Endometrium (tissue), 2 donors: ENCODE data around the gene LRRC4.

Experiments used
- FAIRE-seq: peaks from 2 replicates; lab custom pipeline; 2012; peaks lifted over from hg19 to GRCh38; lab: Jason Lieb, UNC
- donor health status: control.
- donor health status: control.

LRRC4 gene

DNA sequence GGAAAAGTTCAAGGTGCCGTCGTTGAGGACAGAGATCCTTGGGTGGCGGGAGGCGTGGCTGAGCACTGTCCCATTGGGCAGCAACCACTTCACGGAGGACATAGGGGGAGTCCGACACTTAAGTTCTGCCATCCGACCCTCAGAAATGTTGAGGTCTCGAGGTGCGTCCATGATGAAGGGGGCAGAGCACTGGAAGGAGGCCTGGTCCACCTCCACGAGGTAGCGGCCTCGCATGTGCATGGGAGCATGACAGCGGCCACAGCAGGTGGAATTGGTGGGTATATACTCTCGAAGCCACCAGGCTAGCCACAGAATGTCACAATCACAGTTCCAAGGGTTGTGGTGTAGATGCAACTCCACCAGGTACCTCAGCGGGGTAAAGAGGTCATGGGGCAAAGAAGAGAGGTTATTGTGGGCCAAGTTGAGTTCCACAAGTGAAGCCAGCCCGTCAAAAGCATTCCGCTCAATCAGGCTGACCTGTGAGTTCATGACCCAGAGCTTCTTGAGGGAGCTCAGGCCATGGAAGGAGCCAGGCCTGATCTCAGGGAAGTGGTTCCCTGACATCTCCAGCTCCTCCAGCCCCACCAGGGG is 1.7 kb downstream of the LRRC4 start:
- FAIRE-seq: no peak

DNA sequence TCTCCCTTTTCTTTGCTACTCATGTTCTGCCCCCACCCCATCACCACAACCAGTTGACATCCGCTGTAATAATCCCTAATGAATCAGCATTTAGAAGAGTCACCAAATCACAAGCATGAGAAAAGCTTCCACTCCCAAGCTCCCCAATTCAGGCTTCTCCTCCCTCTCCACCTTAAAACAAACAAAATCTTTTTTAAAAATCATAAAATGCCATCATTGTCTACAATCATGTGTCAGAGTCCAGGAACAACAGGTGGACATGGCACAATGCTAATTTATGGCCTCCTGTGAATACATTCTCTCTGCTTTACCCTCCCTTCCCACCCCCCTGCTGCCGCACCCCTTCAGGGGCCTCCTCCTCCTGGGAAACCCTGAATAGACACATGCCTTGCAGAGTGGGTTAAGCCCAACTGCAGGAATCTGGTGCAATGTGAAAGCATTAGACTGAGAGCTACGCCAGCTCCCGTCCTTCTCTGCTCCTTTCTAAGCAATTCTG is 3.7 kb downstream of the LRRC4 start:
- no peak for FAIRE-seq

DNA sequence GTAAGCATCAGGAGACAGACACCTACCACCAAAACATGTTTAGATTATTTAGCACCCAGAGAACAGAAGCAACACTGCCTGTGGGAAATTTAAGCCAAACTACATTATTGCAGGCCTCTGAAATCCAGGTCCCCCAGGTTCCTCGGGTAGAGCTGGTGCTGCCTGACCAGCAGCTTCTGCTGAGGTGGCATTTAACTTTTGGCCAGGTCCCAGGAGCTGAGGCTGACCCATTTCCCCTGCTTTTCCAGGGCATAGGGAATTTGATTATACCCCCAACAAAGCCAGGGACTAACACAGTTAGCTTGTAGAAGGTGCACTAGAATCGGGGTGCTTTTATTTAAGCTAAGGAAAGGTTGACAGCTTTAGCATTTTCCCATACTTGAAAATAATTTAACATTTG is 4.7 kb downstream of the LRRC4 start:
- no peak for FAIRE-seq

DNA sequence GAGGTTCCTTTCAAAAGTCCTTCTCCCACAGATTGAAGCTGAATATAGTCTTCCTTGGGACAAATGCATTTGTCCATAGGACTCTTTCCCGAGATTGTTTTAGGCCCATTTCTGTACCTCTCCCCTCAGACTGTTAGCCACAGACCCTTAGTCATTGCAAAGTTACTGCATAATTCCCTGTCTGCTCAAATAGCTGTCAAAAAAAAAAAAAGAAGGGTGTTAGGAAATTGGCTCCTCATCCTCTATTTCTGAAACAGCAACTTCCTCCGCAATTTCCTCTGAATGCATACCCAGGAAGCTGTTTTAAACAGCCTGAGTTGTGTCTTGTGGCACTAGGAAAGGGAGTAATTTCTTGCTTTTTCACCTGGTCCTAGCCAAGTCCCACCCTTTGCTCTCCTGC is 5.4 kb downstream of the LRRC4 start:
- FAIRE-seq: no peak

DNA sequence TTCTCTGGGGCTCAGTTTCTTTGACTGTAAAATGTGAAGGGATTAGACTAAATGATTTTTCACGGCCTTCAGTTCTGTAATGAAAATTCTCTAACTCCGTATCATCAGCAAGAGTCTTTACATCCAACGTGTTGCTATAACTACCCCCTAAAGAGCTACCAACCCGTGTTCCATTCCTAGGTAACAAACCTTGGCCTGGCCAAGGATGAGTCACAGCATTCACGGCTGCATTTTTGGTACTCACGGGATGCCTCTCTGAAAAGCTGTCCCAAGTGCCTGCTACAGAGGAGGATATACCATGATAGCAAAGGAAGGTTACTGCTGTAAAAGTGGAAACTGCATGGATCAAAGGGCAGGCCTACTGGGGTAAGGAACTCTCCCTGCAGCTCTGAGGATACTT is 5.9 kb downstream of the LRRC4 start:
- no peak for FAIRE-seq

DNA sequence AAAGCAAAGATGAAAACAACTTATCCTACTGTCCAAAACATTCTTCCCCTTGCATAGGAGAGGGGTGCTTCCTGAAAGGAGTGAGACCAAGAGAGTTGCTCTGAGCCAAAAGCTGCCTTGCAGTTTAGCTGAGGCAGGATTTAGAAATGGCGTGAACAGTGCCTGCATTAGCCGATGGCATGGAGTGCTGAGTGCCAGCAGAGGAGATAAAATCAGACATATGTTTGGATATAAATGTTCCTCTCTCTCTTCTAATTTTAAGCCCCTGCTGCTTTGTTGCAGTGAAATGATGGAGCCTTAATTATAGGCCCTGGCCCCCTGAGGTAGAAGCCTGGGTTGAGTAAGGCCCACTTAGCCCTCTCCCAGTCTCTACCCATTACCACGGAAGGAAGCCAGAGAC is 7.1 kb downstream of the LRRC4 start:
- no peak for FAIRE-seq

DNA sequence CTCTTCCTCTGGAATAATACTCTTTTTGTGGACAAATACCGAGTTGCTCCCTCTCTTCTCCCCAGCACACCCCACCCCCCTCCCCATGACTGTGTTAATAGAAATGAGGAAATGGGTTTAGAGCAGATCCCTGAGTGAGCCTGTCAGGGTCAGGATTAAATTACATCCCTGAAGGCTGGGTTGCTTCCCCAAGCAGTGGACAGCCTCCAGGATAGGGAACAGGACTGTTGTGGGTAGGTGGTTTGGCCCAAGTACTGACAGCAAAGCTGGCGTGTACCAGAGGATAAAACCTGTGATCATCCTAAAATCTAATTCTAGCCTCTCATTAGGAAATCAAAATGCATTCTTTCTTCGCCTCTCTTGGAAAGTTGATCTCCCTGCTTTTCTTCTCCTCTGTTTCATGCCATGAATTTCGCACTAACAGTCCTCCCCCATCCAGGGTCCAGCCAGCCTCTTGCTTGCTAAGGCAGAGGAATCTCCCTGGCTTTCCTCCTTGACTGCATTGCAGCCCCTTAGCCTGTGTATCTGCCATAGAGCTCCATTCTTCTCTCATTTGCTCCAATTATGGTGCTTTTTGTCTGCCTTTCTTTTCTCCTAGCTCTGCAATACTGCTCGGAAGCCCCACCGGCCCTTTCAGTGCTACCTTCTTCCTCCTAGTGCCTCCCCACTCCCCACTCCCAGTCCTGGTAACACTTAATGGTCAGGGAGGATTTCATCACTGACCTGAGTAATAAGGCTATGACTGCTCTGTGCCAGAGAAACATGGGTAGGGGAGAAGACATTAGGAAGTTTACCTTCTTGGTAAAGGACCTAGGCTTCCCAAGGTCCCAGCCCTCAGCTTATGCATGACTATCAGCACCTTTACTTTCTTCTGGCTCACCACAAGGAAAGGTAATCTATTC is 8.4 kb downstream of the LRRC4 start:
- FAIRE-seq: no peak

DNA sequence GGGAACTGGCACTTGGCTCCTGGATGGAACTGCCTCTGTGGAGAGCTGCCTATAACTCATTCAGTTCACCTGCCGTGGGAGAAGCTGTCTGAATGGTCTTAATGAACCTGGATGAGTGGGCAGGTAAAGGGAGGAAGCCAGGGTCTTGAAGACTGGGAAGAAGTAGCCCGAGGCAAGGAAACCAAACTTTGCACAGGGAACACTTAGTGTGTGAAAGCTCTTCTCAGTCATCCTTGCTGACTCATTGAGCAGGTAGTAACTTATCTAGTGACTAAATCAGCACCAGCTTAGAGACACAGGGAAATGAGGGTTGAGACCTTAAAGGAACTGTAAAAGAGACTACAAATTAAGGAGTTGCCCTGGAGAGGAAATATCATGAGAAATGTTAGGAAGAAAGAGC is 9.9 kb downstream of the LRRC4 start:
- no peak for FAIRE-seq

DNA sequence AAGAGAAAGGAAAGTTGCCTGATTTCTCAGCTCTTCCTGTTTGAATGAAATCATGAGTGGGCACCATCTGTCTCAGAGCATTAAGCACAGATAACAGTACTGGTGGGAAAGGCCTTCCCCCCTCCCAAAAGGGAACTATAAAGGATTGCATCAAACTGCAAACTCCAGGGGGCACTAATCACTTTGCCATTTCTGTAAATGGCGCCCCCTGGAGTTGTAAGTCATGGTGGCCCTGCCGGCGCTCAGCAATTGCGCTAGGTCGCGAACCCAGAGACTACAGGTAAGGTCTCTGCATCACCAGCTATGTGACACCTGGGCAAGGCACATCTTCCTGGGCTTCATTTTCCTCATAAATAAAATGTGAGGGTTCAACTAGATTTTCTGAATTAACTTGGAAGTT is 11.1 kb downstream of the LRRC4 start:
- FAIRE-seq: no peak

DNA sequence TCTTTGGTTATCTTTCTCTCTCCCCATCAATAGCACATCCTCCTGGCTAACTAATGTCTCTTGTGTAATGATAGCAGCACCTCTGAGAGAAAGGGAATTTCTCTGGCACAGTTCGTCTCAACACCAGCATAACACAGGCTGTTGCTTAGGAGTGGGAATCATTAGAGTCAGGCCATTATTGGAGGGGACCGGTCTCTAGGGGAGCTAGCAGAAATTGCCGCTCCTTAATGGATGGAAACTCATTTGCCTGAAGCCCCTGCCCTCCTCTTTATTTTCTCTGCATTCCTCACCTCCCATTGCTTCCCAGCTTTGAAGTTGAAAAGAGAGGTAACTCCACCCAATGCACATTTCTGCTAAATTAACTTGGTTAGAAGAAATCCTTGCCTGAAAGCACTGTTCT is 11.9 kb downstream of the LRRC4 start:
- no peak for FAIRE-seq

DNA sequence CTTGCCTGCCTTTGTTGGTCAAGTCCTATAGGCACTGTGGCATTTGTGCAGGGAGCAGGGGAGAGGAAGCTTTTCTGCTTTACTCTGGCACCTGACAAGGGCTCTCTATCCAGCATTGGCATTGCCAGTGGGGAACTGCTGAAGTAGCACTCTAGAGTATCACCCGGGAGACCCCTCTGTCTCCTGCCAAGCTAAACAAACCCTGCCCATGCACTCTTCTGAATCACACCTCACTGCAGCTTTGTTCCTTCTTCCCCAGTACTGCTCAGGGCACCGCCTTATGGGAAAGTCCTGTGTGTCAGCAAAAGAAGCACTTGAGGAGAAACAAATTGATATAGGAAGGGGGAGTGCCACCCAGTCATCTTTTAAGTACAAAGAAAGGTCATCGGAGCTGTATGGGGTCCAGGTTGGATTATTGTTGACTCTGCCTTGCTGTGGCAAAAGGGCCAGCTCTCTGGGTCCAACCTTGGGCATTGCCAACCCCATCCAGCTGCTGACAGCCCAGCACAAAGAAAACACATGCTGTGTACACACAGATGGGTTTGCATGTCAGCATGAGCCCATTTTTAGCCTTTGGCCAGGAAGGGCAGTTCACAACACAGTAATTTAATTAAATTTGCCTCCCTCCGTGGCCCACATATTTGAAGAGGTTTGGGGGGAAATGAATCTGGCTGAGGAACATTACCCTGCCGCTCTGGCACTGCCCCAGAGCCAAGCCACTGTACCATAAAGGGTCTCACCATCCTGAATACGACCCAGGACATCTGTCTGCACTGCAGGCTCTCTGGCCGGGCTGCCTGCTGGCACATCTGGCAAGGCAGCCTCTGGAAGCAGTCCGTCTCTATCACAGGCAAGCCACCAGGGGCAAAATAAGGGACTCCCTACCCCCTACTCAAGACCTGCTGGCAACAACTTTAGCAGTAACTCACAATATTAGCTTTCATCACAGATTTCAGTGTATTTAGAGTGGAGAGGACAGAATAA is 13.1 kb downstream of the LRRC4 start:
- no peak for FAIRE-seq

DNA sequence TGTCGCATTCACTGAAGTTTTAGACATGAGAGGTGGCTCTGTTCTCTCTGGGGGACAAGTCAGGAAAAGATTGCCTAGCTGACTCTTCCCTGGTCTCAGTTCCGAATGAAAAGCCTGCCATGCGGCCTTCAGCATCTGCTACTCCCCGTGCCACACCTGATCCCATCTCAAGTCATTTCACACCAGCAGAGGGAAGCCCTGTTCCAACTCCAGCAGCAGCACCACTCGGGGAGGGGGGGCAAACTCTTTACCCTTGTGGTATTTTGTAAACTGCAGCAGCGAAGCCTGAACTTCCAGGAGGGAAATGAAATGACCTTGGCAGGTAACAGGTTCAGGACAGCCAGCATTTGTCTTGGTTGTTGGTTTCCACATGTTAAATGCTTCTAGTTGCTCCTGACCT is 13.8 kb downstream of the LRRC4 start:
- FAIRE-seq: no peak

DNA sequence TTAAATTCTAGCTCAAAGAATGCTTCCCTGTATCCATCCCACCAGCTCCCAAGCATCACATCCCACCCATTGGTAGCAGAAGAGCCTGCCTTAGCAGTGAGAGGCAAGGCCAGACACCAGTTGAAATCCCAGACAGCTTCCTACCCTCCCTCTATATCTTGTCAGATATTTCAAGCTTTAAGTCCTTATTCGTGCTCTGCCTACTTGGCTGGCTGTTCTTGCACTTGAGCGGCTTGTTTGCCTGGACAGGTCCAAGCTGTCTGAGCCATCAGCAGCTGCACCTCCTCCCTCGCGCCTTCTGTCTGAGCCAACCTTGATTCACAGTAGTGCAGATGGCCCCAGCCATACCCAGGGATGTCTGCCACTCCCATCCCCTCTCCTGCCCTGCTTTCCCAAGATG is 16.4 kb downstream of the LRRC4 start:
- no peak for FAIRE-seq

DNA sequence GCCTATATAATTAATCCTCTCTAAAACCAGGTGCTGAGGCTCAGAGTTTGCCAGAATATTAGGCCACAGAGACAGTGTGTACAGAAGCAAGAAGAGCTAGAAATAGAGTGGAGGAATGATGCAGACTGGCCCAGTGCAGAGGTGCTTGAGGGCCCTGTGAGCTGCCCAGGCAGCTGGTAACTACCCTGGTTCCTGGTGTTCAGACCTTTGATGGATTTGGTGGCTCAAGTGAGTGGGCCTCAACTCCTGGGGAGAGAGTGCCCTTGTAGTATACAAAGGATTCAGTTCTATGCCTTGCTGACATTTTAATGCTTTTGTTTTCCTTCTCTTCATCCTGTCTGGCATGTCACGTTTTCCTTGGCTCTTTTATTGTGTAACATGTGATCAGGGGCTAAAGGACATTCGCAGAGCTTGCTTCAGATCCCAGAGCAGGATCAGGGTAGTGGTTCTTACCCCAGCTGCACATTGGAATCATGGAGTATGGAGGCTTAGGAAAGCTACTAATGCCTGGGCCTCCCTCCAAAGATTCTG is 20.0 kb downstream of the LRRC4 start:
- FAIRE-seq: no peak

DNA sequence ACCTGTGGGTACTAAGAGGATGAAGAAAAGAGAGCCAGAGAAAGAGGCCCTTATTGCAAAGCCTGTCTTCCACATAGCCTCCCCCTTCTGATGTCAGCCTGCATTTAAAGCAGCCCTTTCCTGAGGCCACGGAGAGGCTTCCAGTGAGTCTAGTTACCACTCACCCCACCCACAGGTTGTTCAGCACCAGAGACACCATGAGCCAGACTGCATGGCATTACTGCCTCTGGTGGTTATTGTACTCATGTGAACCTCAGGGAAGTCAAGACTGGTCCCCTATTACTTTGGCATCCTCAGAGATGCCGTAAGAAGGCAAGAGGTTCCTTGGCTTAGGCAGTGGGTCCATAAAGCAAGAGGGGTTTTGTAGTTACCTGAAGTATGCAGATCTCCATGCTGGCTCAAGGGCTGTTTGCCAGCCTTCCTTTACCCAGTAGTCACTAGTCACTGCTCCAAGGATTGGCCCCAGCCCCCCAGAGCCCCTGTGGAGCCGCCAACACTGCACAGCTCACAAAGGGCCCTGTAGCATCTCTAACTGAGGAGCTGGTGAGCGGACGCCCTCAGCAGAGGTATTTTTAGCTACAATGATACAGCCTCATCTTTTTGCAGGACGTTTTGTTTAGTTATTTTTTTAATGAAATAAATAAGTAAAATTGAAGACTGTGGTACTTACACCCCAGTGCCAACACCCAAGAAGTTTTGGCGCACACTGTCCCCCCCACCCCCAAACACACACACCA is 20.7 kb downstream of the LRRC4 start:
- no peak for FAIRE-seq

DNA sequence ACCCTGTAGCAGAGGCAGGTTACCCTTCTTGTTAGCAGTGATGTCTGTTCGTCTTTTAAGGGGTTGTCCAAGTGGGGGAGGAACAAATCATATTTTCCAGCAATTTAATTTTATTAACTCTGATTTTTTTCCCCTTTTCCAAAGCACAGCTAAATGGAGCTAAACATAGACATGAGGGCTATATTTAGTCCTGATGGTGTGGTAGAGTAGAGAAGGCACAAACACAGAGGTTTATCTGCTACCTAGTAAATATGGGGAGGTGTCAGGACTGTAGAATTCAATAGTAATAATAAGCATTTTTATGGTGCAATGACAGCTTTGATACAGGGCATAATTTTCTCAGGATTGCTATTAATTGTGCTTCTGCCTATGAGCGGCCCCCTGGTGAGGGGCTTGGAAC is 22.5 kb downstream of the LRRC4 start:
- no peak for FAIRE-seq

DNA sequence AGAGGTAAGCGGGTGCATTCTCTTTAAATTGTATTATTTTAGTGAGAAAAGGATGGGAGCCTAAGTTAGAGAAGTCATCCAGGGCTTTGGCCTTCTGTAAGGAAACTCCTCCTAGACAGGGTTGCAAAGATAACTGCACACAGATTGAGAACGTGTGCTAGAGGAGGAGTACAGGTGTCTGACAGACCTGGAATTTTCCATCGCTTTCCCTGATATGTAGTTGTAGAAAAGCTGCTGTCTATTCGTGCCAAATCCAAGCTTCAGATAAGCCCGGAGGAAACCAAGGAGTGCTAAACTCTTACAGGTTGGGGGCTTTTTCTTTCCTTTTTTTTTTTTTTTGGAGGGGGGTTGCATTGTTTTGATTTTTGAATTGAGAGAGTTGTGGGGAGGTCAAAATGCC is 23.1 kb downstream of the LRRC4 start:
- FAIRE-seq: no peak

DNA sequence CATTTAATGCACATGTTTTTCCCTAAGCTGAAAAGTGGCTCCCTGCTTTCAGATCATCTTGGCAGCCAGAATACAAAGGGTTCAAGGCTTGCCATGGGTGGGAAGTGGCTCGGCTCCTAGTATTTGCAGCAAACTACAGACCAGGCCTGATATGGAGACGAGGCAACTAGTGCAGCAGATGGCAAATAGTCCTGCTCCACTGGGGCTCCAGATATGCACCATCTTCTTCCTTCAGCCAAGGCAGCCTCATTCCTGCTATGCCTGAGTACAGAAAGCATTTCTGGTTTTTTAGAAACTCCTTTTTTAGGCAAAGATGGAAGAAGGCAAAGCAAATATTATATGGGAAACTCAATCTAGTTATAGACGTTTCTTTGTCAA is 23.9 kb downstream of the LRRC4 start:
- no peak for FAIRE-seq

DNA sequence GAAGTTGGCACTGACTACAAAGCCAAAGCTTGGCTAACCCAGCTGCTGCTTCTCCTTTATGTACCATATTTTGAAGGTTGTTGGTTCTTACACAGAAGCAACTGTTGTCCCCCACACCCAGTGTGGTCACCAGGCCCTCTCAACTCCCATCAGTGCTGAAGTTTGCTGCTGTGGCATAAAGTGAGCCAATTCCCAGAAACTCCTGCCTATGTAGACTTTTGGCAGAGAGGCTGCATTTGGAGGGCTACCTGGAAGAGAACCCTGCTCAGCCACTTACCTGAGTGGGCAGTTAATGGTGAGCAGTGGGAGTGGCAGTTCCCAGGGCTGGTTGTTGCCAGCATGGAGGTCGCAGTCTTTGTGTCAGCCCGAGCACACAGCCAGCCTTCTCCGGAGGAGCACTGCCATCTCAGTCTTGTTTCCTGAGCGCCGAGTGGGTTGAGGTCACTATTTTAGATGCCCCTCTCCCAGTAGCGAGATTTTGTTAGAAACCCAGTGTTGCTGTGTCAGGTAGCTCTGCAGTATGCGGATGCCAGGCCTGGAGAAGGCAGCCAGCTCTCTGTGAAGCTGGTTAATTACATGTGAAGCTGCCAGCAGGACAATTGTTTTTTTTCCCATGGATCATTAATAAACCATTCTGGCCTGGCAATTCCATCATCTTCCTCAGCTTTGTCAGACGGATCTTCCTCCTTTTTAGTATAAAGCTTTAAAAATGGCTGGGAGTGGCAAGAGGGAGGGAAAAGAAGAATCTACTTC is 24.5 kb downstream of the LRRC4 start:
- FAIRE-seq: no peak

DNA sequence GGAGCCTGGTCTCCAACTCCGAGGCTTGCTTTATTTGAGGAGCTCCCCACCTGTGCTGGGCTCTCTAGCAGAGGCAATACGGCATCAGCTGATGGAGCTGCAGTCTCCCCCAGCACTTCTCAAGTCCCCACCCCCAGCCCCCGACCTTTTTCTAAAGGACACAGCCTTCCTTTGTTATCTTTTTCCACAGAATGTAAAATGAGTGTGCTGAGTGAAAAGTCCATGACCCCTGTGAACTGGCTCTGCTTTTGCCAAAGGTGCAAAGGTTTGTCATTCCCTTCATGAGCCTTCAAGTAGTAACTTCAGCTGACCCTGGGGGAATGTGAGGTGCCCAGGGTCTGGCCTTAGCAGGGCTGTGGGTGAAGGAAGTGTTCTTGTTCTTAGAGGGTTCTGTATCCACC is 25.5 kb downstream of the LRRC4 start:
- FAIRE-seq: no peak

DNA sequence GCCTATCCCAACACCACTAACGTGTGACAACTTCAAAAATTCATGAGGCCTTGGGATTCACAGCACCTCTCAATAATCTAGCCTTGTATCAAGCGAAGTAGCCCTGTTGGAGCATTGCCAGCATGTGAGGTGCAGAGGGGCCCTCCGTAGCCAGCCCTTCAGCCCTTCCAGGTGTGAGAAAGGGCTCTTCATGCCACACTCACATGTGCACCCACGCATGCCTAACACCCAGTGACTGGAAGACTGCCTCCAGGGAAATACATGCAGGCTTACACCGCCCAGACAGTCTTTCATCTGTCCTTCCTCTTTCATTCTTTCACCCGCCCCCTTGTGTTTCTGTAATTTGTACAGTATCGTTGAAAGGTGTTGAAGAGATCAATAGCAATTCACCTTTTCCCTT is 26.1 kb downstream of the LRRC4 start:
- no peak for FAIRE-seq
